Mucosa of descending colon (tissue), 3 donors: ENCODE results near the gene TNFRSF25. TPM values are rescaled to one million over a fixed set of nuclear protein-coding genes. Genes with fewer than 3 reads are reported as not detected.

ENCODE experiments used
- ATAC-seq: fragments of 200-7000 bp; cut with Tn5 transposase; one replicate; pipeline ENCODE4 v1.9.1; 2020; ENCODE audit warnings: mild to moderate bottlenecking, moderate library complexity
- DNase-seq, 3 donors: peaks; one replicate each; pipeline ENCODE4 v3.0.0-alpha.2; 2020
- H3K36me3 ChIP-seq: fragments of 200-600 bp; one replicate; pipeline ENCODE4 v1.8.0; 2021; ENCODE audit warnings: low read depth, mild to moderate bottlenecking
- H3K4me1 ChIP-seq: fragments of 200-600 bp; one replicate; pipeline ENCODE4 v1.8.0; 2021; ENCODE audit warnings: low read depth, mild to moderate bottlenecking
- H3K4me3 ChIP-seq: fragments of 200-600 bp; one replicate; pipeline ENCODE4 v1.8.0; 2021; ENCODE audit warnings: mild to moderate bottlenecking
- H3K9me3 ChIP-seq: fragments of 200-600 bp; one replicate; pipeline ENCODE4 v1.8.0; 2021; ENCODE audit warnings: mild to moderate bottlenecking
- intact Hi-C, 2 donors: fragments of 100-400 bp; cut with DNase I in 1 of 2; cut with micrococcal nuclease in 1 of 2; formaldehyde crosslinking; loops; one replicate each; pipeline versions ENCODE4 v1.11.0 to v1.11.1; 2022; cut with DNase I, micrococcal nuclease
- total RNA-seq, 3 donors: library from RNA; stranded (reverse); fragmentation: NEBNext Ultra II Directional in 2 of 3; extraction: Animal tissue kit (Norgen Biotek cat#: 25700) in 2 of 3; gene quantifications; one replicate each; pipeline versions ENCODE4 v1.2.1 to v1.2.4, GENCODE V29; 2021 to 2023
- TF ChIP-seq, protein P1 (sequence below): fragments of 200-600 bp; IDR thresholded peaks from one replicate; pipeline ENCODE4 v1.8.0; 2022; ENCODE audit warnings: antibody characterized with exemption, mild to moderate bottlenecking
- donor health status: DM: no; HTN: no; CAD: no; lungs with moderate emphysema.
- donor health status: DM: no; HTN: no; CAD: no.
- donor health status: DM: no; HTN: yes; CAD: no.

TNFRSF25 gene
- total RNA-seq, 3 donors from 2014 or later = 18.3 to 45.1 (median 35.3) TPM

DNA sequence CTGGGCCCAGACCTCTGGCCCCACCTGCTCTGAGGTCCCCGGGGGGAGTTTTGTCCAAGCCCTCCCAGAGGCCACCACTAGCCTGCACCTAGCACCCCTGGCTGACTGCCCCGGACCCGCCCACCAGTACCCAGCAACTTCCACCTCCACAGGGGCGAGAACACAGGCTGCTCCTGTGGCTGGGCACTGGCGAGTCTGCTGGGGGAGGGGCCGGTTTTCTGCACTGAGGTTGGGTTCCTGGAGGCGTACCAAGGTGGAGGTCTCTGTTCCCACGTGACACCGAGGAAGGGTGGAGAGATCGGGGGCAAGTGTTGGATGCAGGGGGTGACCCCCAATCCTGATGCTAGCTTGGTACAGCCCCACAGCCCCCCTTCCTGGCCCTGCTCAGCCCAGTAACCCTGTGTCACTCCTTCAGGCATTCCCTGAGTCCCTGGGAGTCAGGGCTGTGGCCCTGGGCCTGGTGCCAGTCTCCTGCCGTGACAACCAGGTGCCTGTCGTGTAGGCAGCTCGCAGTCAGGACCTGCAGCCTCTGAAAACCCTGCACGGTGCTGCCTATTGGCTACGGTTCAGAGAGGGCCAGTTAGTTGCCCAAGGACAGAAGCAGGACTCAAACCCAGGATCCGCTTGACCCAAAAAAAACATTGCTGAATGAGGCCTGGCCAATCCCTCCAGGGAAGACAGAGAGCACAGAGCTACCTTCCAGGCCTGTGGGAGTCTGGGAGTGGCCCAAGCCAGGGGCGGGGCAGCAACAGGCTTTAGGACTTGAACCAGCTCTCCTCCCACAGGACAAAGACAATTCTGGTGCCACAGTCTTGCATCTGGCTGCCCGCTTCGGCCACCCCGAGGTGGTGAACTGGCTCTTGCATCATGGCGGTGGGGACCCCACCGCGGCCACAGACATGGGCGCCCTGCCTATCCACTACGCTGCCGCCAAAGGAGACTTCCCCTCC lies 38.3 kb downstream of the TNFRSF25 start:
- TF ChIP-seq, protein P1, sequence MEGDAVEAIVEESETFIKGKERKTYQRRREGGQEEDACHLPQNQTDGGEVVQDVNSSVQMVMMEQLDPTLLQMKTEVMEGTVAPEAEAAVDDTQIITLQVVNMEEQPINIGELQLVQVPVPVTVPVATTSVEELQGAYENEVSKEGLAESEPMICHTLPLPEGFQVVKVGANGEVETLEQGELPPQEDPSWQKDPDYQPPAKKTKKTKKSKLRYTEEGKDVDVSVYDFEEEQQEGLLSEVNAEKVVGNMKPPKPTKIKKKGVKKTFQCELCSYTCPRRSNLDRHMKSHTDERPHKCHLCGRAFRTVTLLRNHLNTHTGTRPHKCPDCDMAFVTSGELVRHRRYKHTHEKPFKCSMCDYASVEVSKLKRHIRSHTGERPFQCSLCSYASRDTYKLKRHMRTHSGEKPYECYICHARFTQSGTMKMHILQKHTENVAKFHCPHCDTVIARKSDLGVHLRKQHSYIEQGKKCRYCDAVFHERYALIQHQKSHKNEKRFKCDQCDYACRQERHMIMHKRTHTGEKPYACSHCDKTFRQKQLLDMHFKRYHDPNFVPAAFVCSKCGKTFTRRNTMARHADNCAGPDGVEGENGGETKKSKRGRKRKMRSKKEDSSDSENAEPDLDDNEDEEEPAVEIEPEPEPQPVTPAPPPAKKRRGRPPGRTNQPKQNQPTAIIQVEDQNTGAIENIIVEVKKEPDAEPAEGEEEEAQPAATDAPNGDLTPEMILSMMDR = no peak
- intact Hi-C loops = no loop called here

GRCh38 chr1:6426972-6427350 lies 39.0 kb downstream of the TNFRSF25 start:
- Histone ChIP-seq H3K4me1 (peaks cover 33% of the 10 kb centered on the region), H3K4me3 (no peak overlapping the region), H3K36me3 (no peaks in the 10 kb centered on the region), H3K9me3 (no peaks in the 10 kb centered on the region)
- ATAC-seq (no peak), DNase-seq (no peak)
- intact Hi-C loops = no loop called here
- TF ChIP-seq, protein P1 = no peak

More for the DNA sequence above, 38.3 kb downstream of the TNFRSF25 start:
- DNase-seq (peak; percentile 77 to 82 (median 78)), ATAC-seq (peak; percentile 75)
- Histone ChIP-seq H3K36me3 (no peaks in the 10 kb centered on the region), H3K4me1 (peaks cover 33% of the 10 kb centered on the region), H3K4me3 (no peak overlapping the region), H3K9me3 (no peaks in the 10 kb centered on the region)

GRCh38 chr1:6426277-6426971 lies 39.5 kb downstream of the TNFRSF25 start:
- H3K4me3 ChIP-seq = no peak overlapping the region
- ATAC-seq (no peak), DNase-seq (peak in 1 of 3 donors; percentile 48)
- H3K36me3 ChIP-seq = no peaks in the 10 kb centered on the region
- H3K4me1 ChIP-seq = peaks cover 33% of the 10 kb centered on the region
- intact Hi-C loops = no loop called here
- H3K9me3 ChIP-seq = no peaks in the 10 kb centered on the region
- TF ChIP-seq, protein P1 = no peak

- Histone ChIP-seq H3K4me1 (peaks cover 38% of the 10 kb centered on the region), H3K9me3 (no peaks in the 10 kb centered on the region), H3K4me3 (no peak overlapping the region), H3K36me3 (no peaks in the 10 kb centered on the region)
- intact Hi-C loops = no loop called here
- TF ChIP-seq, protein P1 = no peak
- DNase-seq (no peak), ATAC-seq (no peak)
Observed at GRCh38 chr1:6425658-6426057, 40.3 kb downstream of the TNFRSF25 start.

DNA sequence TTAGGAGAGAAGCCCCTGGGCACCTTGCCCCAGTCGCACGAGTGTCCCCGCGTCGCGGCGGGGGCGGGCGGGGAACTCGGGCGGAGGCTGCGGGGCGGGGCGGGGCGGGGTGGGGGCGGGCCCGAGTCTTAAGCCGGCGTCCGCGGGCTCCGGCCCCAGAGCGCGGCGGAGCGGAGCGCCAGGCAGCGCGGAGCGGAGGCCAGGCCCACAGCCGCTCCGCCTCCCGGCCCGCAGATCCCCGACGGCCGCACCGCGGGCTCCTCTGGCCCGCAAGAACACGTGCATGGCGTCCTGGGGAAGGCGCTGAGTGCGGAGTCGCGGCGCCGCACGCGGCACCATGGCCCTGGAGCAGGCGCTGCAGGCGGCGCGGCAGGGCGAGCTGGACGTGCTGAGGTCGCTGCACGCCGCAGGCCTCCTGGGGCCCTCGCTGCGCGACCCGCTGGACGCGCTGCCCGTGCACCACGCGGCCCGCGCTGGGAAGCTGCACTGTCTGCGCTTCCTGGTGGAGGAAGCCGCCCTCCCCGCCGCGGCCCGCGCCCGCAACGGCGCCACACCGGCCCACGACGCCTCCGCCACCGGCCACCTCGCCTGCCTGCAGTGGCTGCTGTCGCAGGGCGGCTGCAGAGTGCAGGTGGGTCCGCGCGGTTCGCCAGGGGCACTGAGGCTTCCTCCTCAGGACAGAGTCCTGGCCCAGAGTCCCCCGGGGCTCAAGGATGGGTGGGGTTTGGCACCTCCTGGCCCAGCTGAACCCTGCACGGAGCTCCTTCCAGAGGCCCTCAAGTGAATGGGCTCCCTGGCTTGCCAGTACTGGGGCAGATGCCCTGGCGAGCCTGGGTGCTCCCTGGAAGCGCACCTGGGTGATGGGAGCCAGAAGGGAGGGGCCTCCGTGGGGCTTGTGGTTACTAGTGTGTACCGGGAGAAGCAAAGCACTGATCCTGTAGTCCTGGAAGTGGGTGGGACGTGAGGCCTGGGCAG lies 41.1 kb downstream of the TNFRSF25 start, which contains the start of gene ESPN:
Gene ESPN, plus strand, starts transcription at position 158 of the 975 bp plus-strand sequence. Its CDS starts 180 bp downstream, at position 338.
- DNase-seq = peak in 2 of 3 donors; percentile 58 to 59
- intact Hi-C loops = no loop called here
- Histone ChIP-seq H3K9me3 (no peaks in the 10 kb centered on the region), H3K36me3 (no peaks in the 10 kb centered on the region), H3K4me1 (peaks cover 46% of the 10 kb centered on the region), H3K4me3 (no peak within 1 kb of the TSS)
- TF ChIP-seq, protein P1 = no peak
- peak; percentile 41 for ATAC-seq
